GM12878 (cell line): ENCODE measurements around the gene CCN2. TPM values are rescaled to one million over a fixed set of nuclear protein-coding genes. Genes with fewer than 3 reads are reported as not detected.

Experiments
- ATAC-seq: fragments of 200-7000 bp; cut with Tn5 transposase; 3 replicates; pipeline ENCODE4 v1.9.1; 2020; ENCODE audit warnings: mild to moderate bottlenecking, moderate library complexity
- BruUV-seq: library from RNA; stranded (reverse); fragments of 400-500 nt; replicated peaks from 2 replicates; lab custom pipeline; 2021; lab: Mats Ljungman, UMichigan
- CTCF ChIA-PET: fragments of 300-600 bp; sonication (Branson Sonifier 250); formaldehyde crosslinking; extraction: SDS; loops from one replicate; lab custom pipeline; 2021; ENCODE audit warnings: inconsistent platforms; lab: Yijun Ruan, JAX
- POLR2A ChIA-PET: fragments of 350-600 bp; formaldehyde crosslinking; extraction: SDS; loops from one replicate; lab custom pipeline; 2021; ENCODE audit warnings: inconsistent platforms; lab: Charles Lee
- RAD21 ChIA-PET: fragments of 300-600 bp; sonication (Branson Sonifier 250); formaldehyde crosslinking; loops from one replicate; lab custom pipeline; 2023; ENCODE audit warnings: antibody characterized with exemption; ENCODE audit not compliant: unreplicated experiment; lab: Charles Lee
- SMC1A ChIA-PET: fragments of 300-600 bp; sonication (Branson Sonifier 250); formaldehyde crosslinking; loops from one replicate; lab custom pipeline; 2023; ENCODE audit not compliant: unreplicated experiment, uncharacterized antibody; lab: Charles Lee
- DNase-seq: peaks from one replicate; pipeline ENCODE4 v3.0.0-alpha.2; 2011; ENCODE audit warnings: low read depth, low spot score
- FAIRE-seq: peaks from 3 replicates; lab custom pipeline; 2011; peaks lifted over from hg19 to GRCh38; lab: Jason Lieb, UNC
- H2AFZ ChIP-seq: 2 replicates; pipeline ENCODE4 v1.6.0; 2011; ENCODE audit warnings: low read depth, low read length, control low read depth; ENCODE audit not compliant: control insufficient read depth
- H3K27ac ChIP-seq: 2 replicates; pipeline ENCODE4 v1.5.1; 2011; ENCODE audit warnings: control low read depth; ENCODE audit not compliant: control insufficient read depth, insufficient read depth
- H3K27me3 ChIP-seq, 2 experiments: replicated peaks in 1 of 2; 2 replicates each; pipeline versions ENCODE4 v1.6.0 to v1.6.1; 2011; ENCODE audit warnings: low read length in 1 of 2; ENCODE audit not compliant: control insufficient read depth in 2 of 2, insufficient read depth in 2 of 2
- H3K36me3 ChIP-seq, 2 experiments: 2 replicates each; pipeline ENCODE4 v1.5.1; 2011; ENCODE audit warnings: low read length in 1 of 2; ENCODE audit not compliant: control insufficient read depth in 2 of 2, insufficient read depth in 2 of 2
- H3K4me1 ChIP-seq: 2 replicates; pipeline ENCODE4 v1.6.1; 2011; ENCODE audit warnings: mild to moderate bottlenecking, low read length, moderate library complexity, mixed read lengths; ENCODE audit not compliant: control insufficient read depth, insufficient read depth
- H3K4me2 ChIP-seq: 2 replicates; pipeline ENCODE4 v1.6.0; 2011; ENCODE audit warnings: control low read depth; ENCODE audit not compliant: control insufficient read depth, insufficient read depth
- H3K4me3 ChIP-seq: fragments of 200-600 bp; sonication (generic); 2 replicates; pipeline ENCODE4 v1.5.1; 2016
- H3K79me2 ChIP-seq: 2 replicates; pipeline ENCODE4 v1.6.0; 2011; ENCODE audit warnings: low read length; ENCODE audit not compliant: control insufficient read depth, insufficient read depth
- H3K9ac ChIP-seq: 2 replicates; pipeline ENCODE4 v1.8.0; 2011; ENCODE audit warnings: low read length, control low read depth, mixed read lengths; ENCODE audit not compliant: control insufficient read depth, insufficient read depth
- H3K9me3 ChIP-seq: replicated peaks from 3 replicates; pipeline ENCODE4 v1.5.1; 2011; ENCODE audit warnings: mild to moderate bottlenecking, low read length; ENCODE audit not compliant: control insufficient read depth, insufficient read depth
- H4K20me1 ChIP-seq: 2 replicates; pipeline ENCODE4 v1.6.0; 2011; ENCODE audit not compliant: control insufficient read depth, insufficient read depth
- E2F8 ChIP-seq: fragments of 450-650 bp; IDR thresholded peaks from 2 replicates; pipeline ENCODE4 v1.6.1; 2018; ENCODE audit warnings: mild to moderate bottlenecking, low read depth, moderate library complexity; ENCODE audit not compliant: partially characterized antibody
- FOXK2 ChIP-seq: fragments of 450-650 bp; IDR thresholded peaks from 2 replicates; pipeline ENCODE4 v1.6.1; 2017; ENCODE audit warnings: mild to moderate bottlenecking, moderate library complexity
- TCF12 ChIP-seq: IDR thresholded peaks from 2 replicates; pipeline ENCODE4 v1.6.1; 2011; ENCODE audit warnings: low read depth, mild to moderate bottlenecking, low read length
- WGBS: methylation state at CpG from one replicate; pipeline ENCODE4 v1.1.6; 2016; ENCODE audit warnings: low lambda C conversion rate; ENCODE audit not compliant: insufficient replicate concordance, insufficient coverage; ENCODE audit errors: missing lambda C conversion rate; 5-methylcytosine and 5-hydroxymethylcytosine counted together
- in situ Hi-C: fragments of 300-500 bp; cut with MboI; formaldehyde crosslinking; loops from 9 replicates; pipeline ENCODE4 v1.14.3; 2018; ENCODE audit warnings: mixed read lengths
- intact Hi-C: fragments of 100-400 bp; cut with micrococcal nuclease; formaldehyde crosslinking; loops from one replicate; pipeline ENCODE4 v1.14.2; 2022; ENCODE audit not compliant: unreplicated experiment
- polyA plus RNA-seq, 11 experiments: library from polyadenylated mRNA; depleted of rRNA in 4 of 11; unstranded in 6 of 11; stranded (reverse) in 5 of 11; fragments of >200 nt; fragmentation: Nextera tagmentation in 4 of 11; fragmentation: Illumina TruSeq in 1 of 11; extraction: Ambion mirVana in 4 of 11; extraction: Trizol in 1 of 11; gene quantifications; 1 replicate in 1 of 11; 2 replicates in 10 of 11; pipeline versions ENCODE4 v1.2.1 to v1.2.3, GENCODE V29; 2011 to 2016; ENCODE audit warnings: inconsistent platforms in 2 of 11, missing spikeins in 2 of 11, low read depth in 1 of 11
- total RNA-seq, 4 experiments: library from RNA; depleted of rRNA in 3 of 4; stranded (reverse); fragments of >200 nt in 3 of 4; fragmentation: Illumina TruSeq in 1 of 4; extraction: Trizol in 1 of 4; gene quantifications; 2 replicates each; pipeline versions ENCODE4 v1.2.1 to v1.2.3, GENCODE V29; 2013 to 2021

The CCN2 gene
- total and polyA plus RNA-seq, 10 of the 15 experiments (the other 5 are each of a cell fraction or from before 2014, with no cell fraction given) = 0.26 to 0.62 (median 0.44) TPM; not detected in 7

GRCh38 chr6:131946404-131946991, 4.7 kb downstream of the CCN2 start:
- H4K20me1 ChIP-seq = no peaks in the 10 kb centered on the region
- no peak for ATAC-seq
- no peak for FAIRE-seq
- CTCF ChIA-PET = interaction anchor here (1.1 to 2.5 kb wide), 2 partner anchors 31 to 37 kb away, joined by 4 to 9 read pairs; no protein-coding TSS in a partner anchor
- DNase-seq = no peak
- POLR2A ChIA-PET = no interaction called here
- RAD21 ChIA-PET = no interaction called here
- H2AFZ ChIP-seq = no peak overlapping the region
- no peak overlapping the region for H3K4me3 ChIP-seq
- intact Hi-C loops = loop anchor here (1.0 kb wide), 1 partner anchor 39 kb away; no protein-coding TSS in a partner anchor
- no peaks in the 10 kb centered on the region for H3K79me2 ChIP-seq
- no peak overlapping the region for H3K9ac ChIP-seq
- no peaks in the 10 kb centered on the region for H3K4me1 ChIP-seq
- 7% methylated on average over 5 of the region's 5 CpGs for WGBS
- no TSS peak for BruUV-seq
- TF ChIP-seq TCF12 (no peak), FOXK2 (no peak), E2F8 (no peak)
- no peak overlapping the region for H3K4me2 ChIP-seq
- H3K27me3 ChIP-seq = peaks cover 0 to 6% of the 10 kb centered on the region in 2 experiments; a peak in 3 of 4 replicates
- in situ Hi-C loops = no loop called here
- SMC1A ChIA-PET = interaction anchor here (0.9 kb wide), 1 partner anchor 10 kb away, joined by 5 read pairs; no protein-coding TSS in a partner anchor
- H3K9me3 ChIP-seq = no peaks in the 10 kb centered on the region
- H3K36me3 ChIP-seq = no peaks in the 10 kb centered on the region
- H3K27ac ChIP-seq = no peak overlapping the region
